Gastrocnemius medialis (tissue), 4 donors: Measurements from ENCODE around the gene A1CF. TPM values are rescaled to one million over a fixed set of nuclear protein-coding genes. Genes with fewer than 3 reads are reported as not detected.

Experiments
- ATAC-seq, 2 donors: fragments of 150-250 bp; one replicate each; pipeline ENCODE4 v1.9.1; 2016
- DNase-seq, 2 donors: peaks; one replicate each; pipeline ENCODE4 v3.0.0-alpha.2; 2019
- H3K27ac ChIP-seq, 4 donors: fragments of 200-600 bp; sonication (generic); 1 replicate in 1 of 4; 2 replicates in 3 of 4; pipeline ENCODE4 v1.5.1; 2016 to 2018; ENCODE audit warnings: mild to moderate bottlenecking in 2 of 4, moderate library complexity in 1 of 4
- H3K27me3 ChIP-seq, 3 donors: fragments of 200-600 bp; sonication (generic) in 2 of 3; 1 replicate in 1 of 3; 2 replicates in 2 of 3; pipeline versions ENCODE4 v1.5.1 to v1.6.0; 2016 to 2019; ENCODE audit warnings: mild to moderate bottlenecking in 1 of 3, moderate library complexity in 1 of 3
- H3K36me3 ChIP-seq, 2 donors: fragments of 200-600 bp; sonication (generic) in 1 of 2; one replicate each; pipeline ENCODE4 v1.5.1; 2017 to 2018
- H3K4me1 ChIP-seq, 2 donors: fragments of 200-600 bp; sonication (generic) in 1 of 2; one replicate each; pipeline ENCODE4 v1.5.1; 2016 to 2017; ENCODE audit warnings: mild to moderate bottlenecking in 2 of 2
- H3K4me3 ChIP-seq, 4 donors: fragments of 200-600 bp; sonication (generic) in 3 of 4; 1 replicate in 1 of 4; 2 replicates in 3 of 4; pipeline ENCODE4 v1.5.1; 2016 to 2019; ENCODE audit warnings: mild to moderate bottlenecking in 2 of 4
- H3K9me3 ChIP-seq, 3 donors: fragments of 200-600 bp; sonication (generic) in 2 of 3; 1 replicate in 1 of 3; 2 replicates in 2 of 3; pipeline ENCODE4 v1.5.1; 2016 to 2019
- CTCF ChIP-seq, 5 experiments: fragments of 450-650 bp in 3 of 5; fragments of 200-600 bp in 2 of 5; sonication (generic) in 2 of 5; IDR thresholded peaks in 4 of 5; conservative IDR thresholded peaks in 1 of 5; 1 replicate in 4 of 5; 2 replicates in 1 of 5; pipeline ENCODE4 v1.5.1; 2016 to 2019; ENCODE audit warnings: antibody characterized with exemption in 5 of 5, mild to moderate bottlenecking in 3 of 5, moderate library complexity in 3 of 5
- POLR2A ChIP-seq, 2 donors: fragments of 450-650 bp; IDR thresholded peaks; one replicate each; pipeline ENCODE4 v1.6.1; 2017; ENCODE audit warnings: antibody characterized with exemption in 2 of 2, mild to moderate bottlenecking in 2 of 2, moderate library complexity in 2 of 2
- in situ Hi-C, 4 donors: fragments of 200-750 bp; cut with MboI; loops; one replicate each; pipeline versions ENCODE4 v1.15.0 to v1.8.0; 2017; ENCODE audit warnings: low sequenced_read_pairs in 4 of 4
- intact Hi-C: fragments of 100-400 bp; cut with DNase I; formaldehyde crosslinking; loops from one replicate; pipeline ENCODE4 v1.15.1; 2023; ENCODE audit warnings: low total_unique reads
- total RNA-seq, 4 donors: library from RNA; depleted of rRNA; stranded (reverse); fragments of >200 nt; gene quantifications; one replicate each; pipeline versions ENCODE4 v1.1.0 to v1.2.3, GENCODE V29; 2016

The A1CF gene
- total RNA-seq, 4 donors from 2014 or later: 0.20 to 0.36 (median 0.31) TPM; not detected in 1

- no peaks in the 10 kb centered on the region for H3K4me1 ChIP-seq
- no peak overlapping the region for H3K4me3 ChIP-seq
- intact Hi-C loops (no loop called here), in situ Hi-C loops (no loop called here)
- no peaks in the 10 kb centered on the region for H3K27me3 ChIP-seq
- TF ChIP-seq POLR2A (IDR thresholded peaks at IDR 0.05) (no peak), CTCF (IDR thresholded peaks at IDR 0.05 in 4 of 5, conservative IDR thresholded peaks at IDR 0.05 in 1 of 5) (no peak)
- H3K27ac ChIP-seq: no peak overlapping the region
- no peaks in the 10 kb centered on the region for H3K36me3 ChIP-seq
- no peak for DNase-seq
- no peaks in the 10 kb centered on the region for H3K9me3 ChIP-seq
- ATAC-seq: no peak
Measured at GRCh38 chr10:50851884-50852671, 33.3 kb downstream of the A1CF start.

- intact Hi-C loops (no loop called here), in situ Hi-C loops (no loop called here)
- no peaks in the 10 kb centered on the region for H3K27me3 ChIP-seq
- H3K27ac ChIP-seq: no peak overlapping the region
- H3K36me3 ChIP-seq: no peaks in the 10 kb centered on the region
- H3K9me3 ChIP-seq: no peaks in the 10 kb centered on the region
- ATAC-seq (no peak), DNase-seq (no peak)
- no peaks in the 10 kb centered on the region for H3K4me1 ChIP-seq
- TF ChIP-seq POLR2A (IDR thresholded peaks at IDR 0.05): no peak
- TF ChIP-seq CTCF (IDR thresholded peaks at IDR 0.05 in 4 of 5, conservative IDR thresholded peaks at IDR 0.05 in 1 of 5): no peak
- H3K4me3 ChIP-seq: no peak overlapping the region
Measured at GRCh38 chr10:50850578-50851230, 34.7 kb downstream of the A1CF start.

- Histone ChIP-seq H3K9me3 (no peaks in the 10 kb centered on the region), H3K27me3 (no peaks in the 10 kb centered on the region), H3K27ac (no peak overlapping the region), H3K4me3 (no peak overlapping the region), H3K4me1 (no peaks in the 10 kb centered on the region), H3K36me3 (no peaks in the 10 kb centered on the region)
- in situ Hi-C loops: no loop called here
- ATAC-seq (no peak), DNase-seq (no peak)
- intact Hi-C loops: no loop called here
- TF ChIP-seq CTCF (IDR thresholded peaks at IDR 0.05 in 4 of 5, conservative IDR thresholded peaks at IDR 0.05 in 1 of 5) (no peak), POLR2A (IDR thresholded peaks at IDR 0.05) (no peak)
Measured at GRCh38 chr10:50846753-50847152, 38.7 kb downstream of the A1CF start.

GRCh38 chr10:50837095-50837494 lies 48.3 kb downstream of the A1CF start:
- H3K9me3 ChIP-seq: no peaks in the 10 kb centered on the region
- no peak for ATAC-seq
- H3K27me3 ChIP-seq: no peaks in the 10 kb centered on the region
- TF ChIP-seq POLR2A (IDR thresholded peaks at IDR 0.05) (no peak), CTCF (IDR thresholded peaks at IDR 0.05 in 4 of 5, conservative IDR thresholded peaks at IDR 0.05 in 1 of 5) (no peak)
- no peaks in the 10 kb centered on the region for H3K36me3 ChIP-seq
- in situ Hi-C loops: no loop called here
- H3K4me3 ChIP-seq: no peak overlapping the region
- H3K4me1 ChIP-seq: no peaks in the 10 kb centered on the region
- H3K27ac ChIP-seq: no peak overlapping the region
- DNase-seq: no peak
- intact Hi-C loops: no loop called here
